ENCODE data around the gene PRKCI.

DNA sequence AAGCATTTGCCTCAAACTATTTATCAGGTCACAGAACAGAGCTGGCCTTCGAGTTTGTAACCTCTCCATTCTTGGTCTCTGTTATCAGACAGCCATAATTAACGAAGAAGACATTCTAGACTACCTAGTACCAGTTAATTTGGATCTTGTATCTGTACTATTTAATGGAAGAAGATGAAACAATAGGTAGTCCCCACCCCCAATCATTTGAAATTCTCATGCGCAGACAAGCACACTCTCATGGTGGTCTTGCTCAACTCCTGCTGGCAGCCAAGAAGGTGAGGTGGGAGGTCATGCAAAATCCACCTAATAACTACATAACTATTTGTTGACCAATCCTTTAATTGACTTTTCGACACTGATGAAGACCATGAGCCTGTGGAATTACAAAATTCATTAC, 132.5 kb downstream of the PRKCI start:
- no peak for TF ChIP-seq POLR2A (IDR thresholded peaks at IDR 0.05)
- no peak for TF ChIP-seq CTCF (IDR thresholded peaks at IDR 0.05 in 8 of 11, conservative IDR thresholded peaks at IDR 0.05 in 3 of 11)
- TF ChIP-seq POLR2AphosphoS5 (IDR thresholded peaks at IDR 0.05) = no peak

All from spleen (tissue), 7 donors.